Natural killer cell (primary cell): Measurements from ENCODE around the gene STX17. TPM values are rescaled to one million over a fixed set of nuclear protein-coding genes. Genes with fewer than 3 reads are reported as not detected.
A peak's percentile ranks its signal among the peaks of the same experiment; 100 is the strongest.

Experiments
- ATAC-seq, 3 donors: fragments of 150-1000 bp in 2 of 3; fragments of 200-7000 bp in 1 of 3; cut with Tn5 transposase; 1 replicate in 1 of 3; 2 replicates in 2 of 3; pipeline ENCODE4 v1.10.0; 2021; ENCODE audit warnings: mild to moderate bottlenecking in 2 of 3, moderate library complexity in 2 of 3
- DNase-seq, 2 donors: peaks; one replicate each; pipeline versions ENCODE4 v3.0.0 to v3.0.0-alpha.2; 2013 to 2021; ENCODE audit warnings: mixed read lengths in 1 of 2
- H3K27ac ChIP-seq: one replicate; pipeline ENCODE4 v1.5.1; 2013; ENCODE audit warnings: mild to moderate bottlenecking, low read length
- H3K27me3 ChIP-seq: one replicate; pipeline ENCODE4 v1.6.1; 2013; ENCODE audit warnings: low read length; ENCODE audit not compliant: control insufficient read depth, insufficient read depth
- H3K36me3 ChIP-seq: one replicate; pipeline ENCODE4 v1.6.1; 2013; ENCODE audit warnings: low read length; ENCODE audit not compliant: control insufficient read depth, insufficient read depth
- H3K4me1 ChIP-seq: one replicate; pipeline ENCODE4 v1.6.1; 2013; ENCODE audit warnings: low read length; ENCODE audit not compliant: control insufficient read depth, insufficient read depth
- H3K4me3 ChIP-seq: one replicate; pipeline ENCODE4 v1.5.1; 2013; ENCODE audit warnings: low read length
- H3K9me3 ChIP-seq: one replicate; pipeline ENCODE4 v1.6.1; 2013; ENCODE audit warnings: low read length; ENCODE audit not compliant: control insufficient read depth, insufficient read depth
- H3K27ac Mint-ChIP-seq, 2 donors: one replicate each; pipeline ENCODE4 v1.8.0; 2022; ENCODE audit warnings: mild to moderate bottlenecking in 2 of 2, mixed read lengths in 2 of 2, moderate library complexity in 1 of 2
- H3K27me3 Mint-ChIP-seq, 2 donors: one replicate each; pipeline ENCODE4 v1.8.0; 2022; ENCODE audit warnings: low read depth in 2 of 2, mixed read lengths in 2 of 2
- H3K36me3 Mint-ChIP-seq: one replicate; pipeline ENCODE4 v1.8.0; 2022; ENCODE audit warnings: mixed read lengths
- H3K4me1 Mint-ChIP-seq, 2 donors: one replicate each; pipeline ENCODE4 v1.8.0; 2022; ENCODE audit warnings: mixed read lengths in 2 of 2
- H3K4me3 Mint-ChIP-seq: one replicate; pipeline ENCODE4 v1.8.0; 2022; ENCODE audit warnings: mild to moderate bottlenecking, moderate library complexity, mixed read lengths
- H3K9me3 Mint-ChIP-seq, 2 donors: one replicate each; pipeline ENCODE4 v1.8.0; 2022; ENCODE audit warnings: mixed read lengths in 2 of 2
- CTCF ChIP-seq: fragments of 200-600 bp; IDR thresholded peaks from one replicate; pipeline ENCODE4 v1.8.0; 2022; ENCODE audit warnings: antibody characterized with exemption
- WGBS: methylation state at CpG from one replicate; pipeline ENCODE4 v1.1.7; 2013; ENCODE audit warnings: missing lambda C conversion rate; ENCODE audit not compliant: insufficient coverage; 5-methylcytosine and 5-hydroxymethylcytosine counted together
- intact Hi-C: fragments of 100-400 bp; cut with micrococcal nuclease; formaldehyde crosslinking; loops from one replicate; pipeline ENCODE4 v1.14.2; 2022
- total RNA-seq, 4 donors: library from RNA; stranded (reverse); fragments of 120-200 nt in 1 of 4; gene quantifications; one replicate each; pipeline versions ENCODE4 v1.2.3 to v1.2.4, GENCODE V29; 2013 to 2022

STX17 gene
- total RNA-seq, 3 donors from 2014 or later (not counting 1 experiment from before 2014, with no cell fraction given) = 28.4 to 41.5 (median 33.8) TPM

- no peak overlapping the region for H3K27ac Mint-ChIP-seq
- intact Hi-C loops = no loop called here
- ATAC-seq = no peak
- H3K9me3 Mint-ChIP-seq = no peaks in the 10 kb centered on the region
- Histone ChIP-seq H3K9me3 (no peaks in the 10 kb centered on the region), H3K4me3 (no peak overlapping the region), H3K27me3 (no peaks in the 10 kb centered on the region), H3K4me1 (no peaks in the 10 kb centered on the region), H3K36me3 (peaks cover 22% of the 10 kb centered on the region), H3K27ac (no peak overlapping the region)
- H3K4me1 Mint-ChIP-seq = no peaks in the 10 kb centered on the region
- DNase-seq = no peak
- no peak for TF ChIP-seq CTCF
- peaks cover 9% of the 10 kb centered on the region for H3K36me3 Mint-ChIP-seq
- no peaks in the 10 kb centered on the region for H3K27me3 Mint-ChIP-seq
- no peak overlapping the region for H3K4me3 Mint-ChIP-seq
These were observed 65.0 kb downstream of the STX17 start for GRCh38 chr9:99971410-99971809.

- no peak overlapping the region for H3K4me3 Mint-ChIP-seq
- Histone ChIP-seq H3K36me3 (peaks cover 18% of the 10 kb centered on the region), H3K4me3 (no peak overlapping the region), H3K27me3 (no peaks in the 10 kb centered on the region), H3K4me1 (no peaks in the 10 kb centered on the region), H3K9me3 (no peaks in the 10 kb centered on the region), H3K27ac (no peak overlapping the region)
- TF ChIP-seq CTCF = no peak
- no peak overlapping the region for H3K27ac Mint-ChIP-seq
- H3K27me3 Mint-ChIP-seq = no peaks in the 10 kb centered on the region
- H3K9me3 Mint-ChIP-seq = no peaks in the 10 kb centered on the region
- no peaks in the 10 kb centered on the region for H3K36me3 Mint-ChIP-seq
- DNase-seq (no peak), ATAC-seq (no peak)
- intact Hi-C loops = no loop called here
- no peaks in the 10 kb centered on the region for H3K4me1 Mint-ChIP-seq
- WGBS = 98% methylated on average over 3 of the region's 3 CpGs
These were observed 67.0 kb downstream of the STX17 start for GRCh38 chr9:99973455-99973854.

GRCh38 chr9:99977033-99977792 lies 70.8 kb downstream of the STX17 start:
- no peak for TF ChIP-seq CTCF
- Histone ChIP-seq H3K27me3 (no peaks in the 10 kb centered on the region), H3K4me1 (no peaks in the 10 kb centered on the region), H3K27ac (no peak overlapping the region), H3K9me3 (no peaks in the 10 kb centered on the region), H3K36me3 (peaks cover 14% of the 10 kb centered on the region), H3K4me3 (no peak overlapping the region)
- Mint-ChIP-seq H3K4me1 (no peaks in the 10 kb centered on the region), H3K36me3 (no peaks in the 10 kb centered on the region), H3K27ac (no peak overlapping the region), H3K9me3 (no peaks in the 10 kb centered on the region), H3K4me3 (no peak overlapping the region), H3K27me3 (no peaks in the 10 kb centered on the region)
- ATAC-seq (no peak), DNase-seq (no peak)
- 87% methylated on average over 3 of the region's 3 CpGs for WGBS
- intact Hi-C loops = no loop called here

- Mint-ChIP-seq H3K27me3 (no peaks in the 10 kb centered on the region), H3K4me3 (no peak overlapping the region), H3K27ac (peak overlapping the region in 1 of 2 donors; percentile 10), H3K4me1 (no peaks in the 10 kb centered on the region), H3K36me3 (no peaks in the 10 kb centered on the region), H3K9me3 (no peaks in the 10 kb centered on the region)
- no peak for TF ChIP-seq CTCF
- H3K27me3 ChIP-seq = no peaks in the 10 kb centered on the region
- H3K27ac ChIP-seq = no peak overlapping the region
- 92% methylated on average over 1 of the region's 1 CpG for WGBS
- peaks cover 16% of the 10 kb centered on the region for H3K36me3 ChIP-seq
- intact Hi-C loops = no loop called here
- no peak overlapping the region for H3K4me3 ChIP-seq
- DNase-seq (no peak), ATAC-seq (no peak)
- H3K9me3 ChIP-seq = no peaks in the 10 kb centered on the region
- no peaks in the 10 kb centered on the region for H3K4me1 ChIP-seq
These were observed 71.8 kb downstream of the STX17 start for GRCh38 chr9:99978221-99978620.
